ENCODE results near the gene PLK1.

- TF ChIP-seq TAF1 (IDR thresholded peaks at IDR 0.05; ENCODE audit: borderline replicate concordance, insufficient read depth, low read length) (no peak), REST (IDR thresholded peaks at IDR 0.05; ENCODE audit: insufficient read depth in 1 of 2, low read depth in 2 of 2, low read length in 2 of 2) (no peak)
Observed at GRCh38 chr16:23700509-23700908, 21.8 kb downstream of the PLK1 start.

All from PFSK-1 (cell line).